H9 (cell line): ENCODE measurements around the gene FRYL. TPM values are rescaled to one million over a fixed set of nuclear protein-coding genes. Genes with fewer than 3 reads are reported as not detected.
A peak's percentile ranks its signal among the peaks of the same experiment; 100 is the strongest.

Experiments
- DNase-seq: peaks from one replicate; pipeline ENCODE4 v3.0.0-alpha.2; 2017
- H2AFZ ChIP-seq: one replicate; pipeline ENCODE4 v1.6.1; 2013; ENCODE audit warnings: mild to moderate bottlenecking, low read length, control low read depth, moderate library complexity
- H2AK5ac ChIP-seq: 2 replicates; pipeline ENCODE4 v1.6.1; 2013; ENCODE audit warnings: low read length, control low read depth, mixed read lengths; ENCODE audit not compliant: insufficient read length
- H2BK120ac ChIP-seq: one replicate; pipeline ENCODE4 v1.6.1; 2013; ENCODE audit warnings: low read depth, mild to moderate bottlenecking, low read length, control low read depth, inconsistent platforms; ENCODE audit not compliant: poor library complexity, severe bottlenecking
- H2BK12ac ChIP-seq: 2 replicates; pipeline ENCODE4 v1.6.1; 2013; ENCODE audit warnings: low read length, control low read depth, mixed read lengths, low read depth; ENCODE audit not compliant: insufficient read length
- H2BK15ac ChIP-seq: 2 replicates; pipeline ENCODE4 v1.6.1; 2013; ENCODE audit warnings: low read depth, low read length, control low read depth
- H2BK20ac ChIP-seq: one replicate; pipeline ENCODE4 v1.6.1; 2013; ENCODE audit warnings: low read depth, mild to moderate bottlenecking, low read length, control low read depth, inconsistent platforms; ENCODE audit not compliant: poor library complexity, severe bottlenecking
- H2BK5ac ChIP-seq: 2 replicates; pipeline ENCODE4 v1.6.1; 2013; ENCODE audit warnings: low read length, control low read depth, mixed read lengths; ENCODE audit not compliant: insufficient read length
- H3K14ac ChIP-seq: 2 replicates; pipeline ENCODE4 v1.6.1; 2013; ENCODE audit warnings: low read length, control low read depth; ENCODE audit not compliant: insufficient read depth
- H3K18ac ChIP-seq: 2 replicates; pipeline ENCODE4 v1.6.1; 2013; ENCODE audit warnings: low read depth, mild to moderate bottlenecking, mixed read lengths, low read length, control low read depth; ENCODE audit not compliant: insufficient read length
- H3K23ac ChIP-seq: 2 replicates; pipeline ENCODE4 v1.6.1; 2013; ENCODE audit warnings: low read length, control low read depth, mixed read lengths, low read depth; ENCODE audit not compliant: insufficient read length
- H3K23me2 ChIP-seq: 2 replicates; pipeline ENCODE4 v1.6.1; 2013; ENCODE audit warnings: low read depth, mild to moderate bottlenecking, mixed read lengths, low read length, control low read depth; ENCODE audit not compliant: insufficient read length, poor library complexity, severe bottlenecking
- H3K27ac ChIP-seq: 2 replicates; pipeline ENCODE4 v1.5.1; 2013; ENCODE audit warnings: low read length, control low read depth, mixed read lengths, low read depth; ENCODE audit not compliant: insufficient read length
- H3K27me3 ChIP-seq: 2 replicates; pipeline ENCODE4 v1.6.1; 2013; ENCODE audit warnings: low read length, control low read depth, inconsistent platforms; ENCODE audit not compliant: insufficient read depth
- H3K4ac ChIP-seq: 2 replicates; pipeline ENCODE4 v1.6.1; 2013; ENCODE audit warnings: low read depth, mild to moderate bottlenecking, control low read depth, inconsistent platforms, low read length, moderate library complexity
- H3K4me1 ChIP-seq: 2 replicates; pipeline ENCODE4 v1.6.1; 2013; ENCODE audit warnings: low read length, control low read depth, inconsistent platforms; ENCODE audit not compliant: insufficient read depth
- H3K4me2 ChIP-seq: 2 replicates; pipeline ENCODE4 v1.6.1; 2013; ENCODE audit warnings: low read length, control low read depth, mixed read lengths; ENCODE audit not compliant: insufficient read length, insufficient read depth
- H3K56ac ChIP-seq: 2 replicates; pipeline ENCODE4 v1.6.1; 2013; ENCODE audit warnings: low read depth, mild to moderate bottlenecking, mixed read lengths, low read length, control low read depth; ENCODE audit not compliant: insufficient read length
- H3K79me1 ChIP-seq: 2 replicates; pipeline ENCODE4 v1.6.1; 2013; ENCODE audit warnings: low read depth, mild to moderate bottlenecking, moderate library complexity, low read length, control low read depth, inconsistent platforms; ENCODE audit not compliant: insufficient read depth, poor library complexity, severe bottlenecking
- H3K79me2 ChIP-seq: 2 replicates; pipeline ENCODE4 v1.6.1; 2013; ENCODE audit warnings: low read length, control low read depth, inconsistent platforms; ENCODE audit not compliant: insufficient read depth
- H3K9ac ChIP-seq: 2 replicates; pipeline ENCODE4 v1.6.1; 2013; ENCODE audit warnings: low read length, control low read depth, mixed read lengths; ENCODE audit not compliant: insufficient read length; ENCODE audit errors: extremely low read depth
- H3K9me3 ChIP-seq: one replicate; pipeline ENCODE4 v1.6.1; 2013; ENCODE audit warnings: low read depth, low read length, inconsistent platforms; ENCODE audit not compliant: control insufficient read depth
- H3T11ph ChIP-seq: one replicate; pipeline ENCODE4 v1.6.1; 2013; ENCODE audit warnings: mild to moderate bottlenecking, low read length, control low read depth, inconsistent platforms
- H4K20me1 ChIP-seq: one replicate; pipeline ENCODE4 v1.6.1; 2013; ENCODE audit not compliant: control insufficient read depth, insufficient read length, insufficient read depth
- H4K5ac ChIP-seq: 2 replicates; pipeline ENCODE4 v1.6.1; 2013; ENCODE audit warnings: low read depth, mild to moderate bottlenecking, mixed read lengths, low read length, control low read depth; ENCODE audit not compliant: insufficient read length
- H4K8ac ChIP-seq: replicated peaks from 2 replicates; pipeline ENCODE4 v1.6.1; 2013; ENCODE audit warnings: low read length, control low read depth, mixed read lengths, low read depth; ENCODE audit not compliant: insufficient read length
- H4K91ac ChIP-seq: 2 replicates; pipeline ENCODE4 v1.6.1; 2013; ENCODE audit warnings: low read depth, mild to moderate bottlenecking, moderate library complexity, mixed read lengths, low read length, control low read depth; ENCODE audit not compliant: insufficient read length
- H3K27ac Mint-ChIP-seq, 3 experiments: 2 replicates in 2 of 3; 3 replicates in 1 of 3; pipeline ENCODE4 v1.8.0; 2020 to 2021; ENCODE audit warnings: mixed read lengths in 3 of 3, mild to moderate bottlenecking in 1 of 3, moderate library complexity in 1 of 3
- H3K27me3 Mint-ChIP-seq: 2 replicates; pipeline ENCODE4 v1.8.0; 2021; ENCODE audit warnings: low read depth, mild to moderate bottlenecking, moderate library complexity, mixed read lengths
- H3K36me3 Mint-ChIP-seq, 3 experiments: 2 replicates in 2 of 3; 3 replicates in 1 of 3; pipeline ENCODE4 v1.8.0; 2020 to 2021; ENCODE audit warnings: low read depth in 3 of 3, mixed read lengths in 3 of 3; ENCODE audit not compliant: insufficient read depth in 1 of 3
- H3K4me1 Mint-ChIP-seq, 2 experiments: 2 replicates each; pipeline ENCODE4 v1.8.0; 2020; ENCODE audit warnings: mixed read lengths in 2 of 2
- H3K4me3 Mint-ChIP-seq, 2 experiments: 2 replicates in 1 of 2; 3 replicates in 1 of 2; pipeline ENCODE4 v1.8.0; 2020 to 2021; ENCODE audit warnings: mild to moderate bottlenecking in 2 of 2, mixed read lengths in 2 of 2, moderate library complexity in 1 of 2
- H3K9me3 Mint-ChIP-seq, 2 experiments: 2 replicates in 1 of 2; 3 replicates in 1 of 2; pipeline ENCODE4 v1.8.0; 2020; ENCODE audit warnings: mild to moderate bottlenecking in 2 of 2, mixed read lengths in 2 of 2, moderate library complexity in 1 of 2
- WGBS: extraction: QIAGEN DNeasy Blood & Tissue Kit; methylation state at CpG from one replicate; pipeline ENCODE4 v1.1.7; 2013; ENCODE audit warnings: missing lambda C conversion rate, low lambda C conversion rate, mixed read lengths; ENCODE audit not compliant: insufficient read length; ENCODE audit errors: extremely low coverage; 5-methylcytosine and 5-hydroxymethylcytosine counted together
- total RNA-seq: library from RNA; stranded (reverse); gene quantifications from 2 replicates; pipeline ENCODE4 v1.2.1, GENCODE V29; 2021
- TF ChIP-seq, protein P1 (sequence below): fragments of 200-600 bp; sonication (generic); conservative IDR thresholded peaks from 3 replicates; pipeline ENCODE4 v1.8.0; 2021; ENCODE audit warnings: antibody characterized with exemption, mild to moderate bottlenecking

The FRYL gene
- total RNA-seq, 1 experiment from 2014 or later: 31.5 TPM

DNA sequence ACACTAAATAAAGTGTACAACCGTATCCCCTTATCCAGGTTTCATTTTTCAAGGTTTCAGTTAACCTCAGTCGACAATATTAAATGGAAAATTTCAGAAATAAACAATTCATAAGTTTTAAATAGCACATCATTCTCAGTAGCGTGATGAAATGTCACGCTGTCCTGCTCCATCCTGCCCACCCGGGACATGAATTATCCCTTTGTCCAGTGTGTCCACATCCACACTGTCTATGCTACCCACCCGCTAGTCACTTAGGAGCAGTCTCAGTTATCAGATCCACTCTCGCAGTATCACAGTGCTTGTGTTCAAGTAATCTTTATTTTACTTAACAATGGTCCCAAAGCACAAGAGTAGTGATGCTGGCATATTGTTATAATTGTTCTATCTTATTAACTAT is 54.7 kb downstream of the FRYL start:
- no peak overlapping the region for H4K91ac ChIP-seq

More for the DNA sequence above, 54.7 kb downstream of the FRYL start:
- H3T11ph ChIP-seq: no peak overlapping the region
- no peak for DNase-seq
- Mint-ChIP-seq H3K4me3 (no peak overlapping the region), H3K27ac (0 out of 7 replicates have a peak overlapping the region, but pooled peaks of 1 of the 3 experiments have one; percentile 13), H3K36me3 (peaks cover 2 to 17% (median 9%) of the 10 kb centered on the region in 3 experiments; a peak in 6 of 7 replicates), H3K27me3 (no peaks in the 10 kb centered on the region), H3K4me1 (peaks cover 45 to 51% of the 10 kb centered on the region in 2 experiments), H3K9me3 (no peaks in the 10 kb centered on the region; a peak in 1 of 5 replicates)
- no peaks in the 10 kb centered on the region for H3K23me2 ChIP-seq
- no peak overlapping the region for H3K9ac ChIP-seq
- no peak overlapping the region for H2BK15ac ChIP-seq
- no peaks in the 10 kb centered on the region for H4K20me1 ChIP-seq
- H2BK12ac ChIP-seq: no peak overlapping the region
- H3K14ac ChIP-seq: no peak overlapping the region
- no peak overlapping the region for H3K23ac ChIP-seq
- WGBS: no CpG with 5 or more reads among the region's 7 CpGs
- no peak overlapping the region for H3K4me2 ChIP-seq
- H3K18ac ChIP-seq: no peak overlapping the region
- peaks cover 11% of the 10 kb centered on the region; the same call in 1 of the 2 replicates for H3K79me2 ChIP-seq
- no peak overlapping the region for H2AFZ ChIP-seq
- no peak overlapping the region for H2AK5ac ChIP-seq
- H3K4ac ChIP-seq: no peak overlapping the region
- H3K4me1 ChIP-seq: no peaks in the 10 kb centered on the region; the same call in 1 of the 2 replicates
- H2BK120ac ChIP-seq: no peak overlapping the region
- no peak overlapping the region for H2BK5ac ChIP-seq
- no peak overlapping the region for H3K56ac ChIP-seq
- TF ChIP-seq, protein P1, sequence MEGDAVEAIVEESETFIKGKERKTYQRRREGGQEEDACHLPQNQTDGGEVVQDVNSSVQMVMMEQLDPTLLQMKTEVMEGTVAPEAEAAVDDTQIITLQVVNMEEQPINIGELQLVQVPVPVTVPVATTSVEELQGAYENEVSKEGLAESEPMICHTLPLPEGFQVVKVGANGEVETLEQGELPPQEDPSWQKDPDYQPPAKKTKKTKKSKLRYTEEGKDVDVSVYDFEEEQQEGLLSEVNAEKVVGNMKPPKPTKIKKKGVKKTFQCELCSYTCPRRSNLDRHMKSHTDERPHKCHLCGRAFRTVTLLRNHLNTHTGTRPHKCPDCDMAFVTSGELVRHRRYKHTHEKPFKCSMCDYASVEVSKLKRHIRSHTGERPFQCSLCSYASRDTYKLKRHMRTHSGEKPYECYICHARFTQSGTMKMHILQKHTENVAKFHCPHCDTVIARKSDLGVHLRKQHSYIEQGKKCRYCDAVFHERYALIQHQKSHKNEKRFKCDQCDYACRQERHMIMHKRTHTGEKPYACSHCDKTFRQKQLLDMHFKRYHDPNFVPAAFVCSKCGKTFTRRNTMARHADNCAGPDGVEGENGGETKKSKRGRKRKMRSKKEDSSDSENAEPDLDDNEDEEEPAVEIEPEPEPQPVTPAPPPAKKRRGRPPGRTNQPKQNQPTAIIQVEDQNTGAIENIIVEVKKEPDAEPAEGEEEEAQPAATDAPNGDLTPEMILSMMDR: no peak
- no peak overlapping the region for H4K5ac ChIP-seq
- H4K8ac ChIP-seq: no peak overlapping the region
- no peaks in the 10 kb centered on the region for H3K27me3 ChIP-seq
- no peak overlapping the region for H2BK20ac ChIP-seq
- H3K79me1 ChIP-seq: peaks cover 9% of the 10 kb centered on the region
- no peak overlapping the region for H3K27ac ChIP-seq
- no peaks in the 10 kb centered on the region for H3K9me3 ChIP-seq
